ENCODE measurements around the gene ARNT2. TPM values are rescaled to one million over a fixed set of nuclear protein-coding genes. Genes with fewer than 3 reads are reported as not detected.

Gene ARNT2
- total RNA-seq, 1 experiment from 2014 or later, result not detected

DNA sequence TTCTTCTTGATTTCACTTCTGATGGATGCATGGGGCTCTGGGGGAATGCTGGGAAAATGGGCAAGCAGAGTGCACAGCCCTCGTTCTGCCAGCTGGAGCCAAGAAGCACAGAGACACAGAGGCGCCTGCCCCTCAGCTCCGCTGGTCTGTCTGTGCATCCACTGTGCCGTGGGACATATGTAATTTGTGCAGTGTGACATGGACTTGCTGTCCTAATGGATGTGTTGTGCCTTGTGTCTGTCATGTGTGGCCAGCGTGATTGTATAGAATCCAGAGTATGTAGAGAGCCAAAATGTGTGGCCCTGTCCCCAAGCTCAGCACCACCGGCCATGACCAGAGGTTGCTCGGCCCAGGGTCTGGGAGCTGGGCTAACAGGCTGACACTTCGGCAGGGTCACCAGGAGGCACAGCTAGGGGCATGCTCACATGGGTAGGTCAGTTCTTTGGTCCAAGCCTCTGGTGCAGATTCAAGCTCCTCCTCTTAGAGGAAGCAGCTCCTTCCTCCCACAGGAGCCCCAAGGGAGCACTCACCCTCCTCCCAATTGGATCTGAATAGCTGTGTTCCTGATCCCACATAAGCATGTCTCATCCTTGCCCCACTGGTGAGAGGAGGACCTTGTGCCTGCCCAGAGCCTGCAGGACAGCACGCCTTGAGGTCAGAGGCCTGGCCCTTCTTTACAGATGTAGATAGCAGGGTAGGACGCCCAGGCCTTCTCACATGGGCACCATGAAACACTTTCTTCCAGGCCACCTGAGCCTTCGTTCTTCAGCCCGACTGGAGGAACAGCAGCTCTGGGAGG, 190.1 kb downstream of the ARNT2 start:
- peak; percentile 20 for DNase-seq (ENCODE audit: low spot score)
- in situ Hi-C loops (cut with HindIII; ENCODE audit: low sequenced_read_pairs), result no loop called here

DNA sequence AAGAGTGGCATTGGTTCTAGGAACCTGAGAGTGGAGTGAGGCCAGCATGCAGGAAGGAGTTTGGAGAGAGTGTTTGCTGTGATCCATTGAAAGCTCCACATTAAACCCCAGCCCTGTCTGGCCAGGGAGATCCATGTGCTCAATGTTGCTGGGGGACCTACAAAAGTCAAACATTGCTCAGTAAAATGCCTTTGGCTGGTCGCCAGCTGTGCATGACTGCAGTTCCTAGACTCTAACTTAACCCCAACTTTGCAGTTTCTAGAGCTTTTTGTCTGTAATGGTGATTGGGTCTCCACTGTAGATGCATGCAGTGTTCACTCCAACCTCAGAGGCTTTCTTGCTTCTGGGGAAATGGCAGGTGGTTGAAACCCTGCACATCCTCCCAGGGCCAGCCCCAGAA, 191.2 kb downstream of the ARNT2 start:
- in situ Hi-C loops (cut with HindIII; ENCODE audit: low sequenced_read_pairs), result no loop called here
- DNase-seq (ENCODE audit: low spot score), result no peak

DNA sequence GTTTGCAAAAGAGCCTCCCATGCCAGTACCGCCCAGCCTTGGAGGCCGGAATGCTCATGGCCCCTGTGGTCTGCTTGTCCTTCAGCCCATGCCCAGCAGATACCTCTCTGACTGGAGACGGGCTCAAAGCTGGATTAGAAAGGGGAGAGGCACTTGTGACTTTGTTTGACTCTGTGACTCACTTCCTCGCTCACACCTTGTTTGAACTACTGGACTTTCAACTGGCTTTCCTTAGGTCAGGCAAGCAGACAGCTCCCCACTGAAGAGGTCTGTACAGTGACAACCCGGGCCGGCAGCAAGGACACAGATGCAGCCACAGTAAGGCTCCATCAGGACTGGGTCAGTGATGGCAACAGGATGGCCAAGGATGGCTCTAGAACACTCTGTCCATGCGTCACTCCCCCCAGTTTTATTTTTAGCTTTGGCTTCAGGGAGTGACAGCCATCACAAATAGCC, 192.4 kb downstream of the ARNT2 start:
- in situ Hi-C loops (cut with HindIII; ENCODE audit: low sequenced_read_pairs), result no loop called here
- DNase-seq (ENCODE audit: low spot score), result peak; percentile 82

DNA sequence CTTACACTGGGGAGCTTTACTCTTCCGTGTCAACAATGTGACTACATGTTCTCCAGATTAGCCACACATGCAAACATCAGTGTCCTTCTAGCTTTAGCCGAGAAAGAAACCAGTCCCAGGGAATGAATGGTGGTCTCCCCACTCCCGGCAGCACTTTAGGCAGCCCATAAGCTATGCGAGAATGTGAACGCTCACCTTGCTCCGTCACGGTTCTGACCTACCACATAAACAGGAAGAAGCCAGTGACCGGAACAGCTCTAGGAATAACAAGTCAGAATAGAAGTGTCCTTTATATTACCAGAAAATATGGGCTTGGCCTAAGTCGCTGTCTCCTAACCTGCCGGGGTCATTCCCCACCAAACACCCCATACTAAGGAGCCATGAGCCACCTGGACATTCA, 192.9 kb downstream of the ARNT2 start:
- in situ Hi-C loops (cut with HindIII; ENCODE audit: low sequenced_read_pairs), result no loop called here
- DNase-seq (ENCODE audit: low spot score), result no peak

DNA sequence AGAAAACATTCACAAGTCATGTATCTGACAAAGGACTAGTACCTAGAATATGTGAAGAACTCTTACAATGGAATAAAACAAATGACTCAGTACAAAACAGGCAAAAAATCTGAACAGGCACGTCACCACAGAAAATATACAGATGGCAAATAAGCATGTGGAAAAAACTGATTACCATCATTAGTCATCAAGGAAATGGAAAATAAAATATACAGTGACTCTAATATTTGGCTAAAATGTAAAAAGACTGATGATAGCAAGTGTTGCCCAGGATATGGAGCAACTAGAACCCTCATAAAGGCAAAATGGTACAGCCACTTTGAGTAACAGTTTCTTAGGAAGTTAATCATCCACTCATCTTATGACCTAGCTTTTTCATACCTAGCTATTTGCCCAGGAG, 195.2 kb downstream of the ARNT2 start:
- in situ Hi-C loops (cut with HindIII; ENCODE audit: low sequenced_read_pairs), result no loop called here
- no peak for DNase-seq (ENCODE audit: low spot score)

DNA sequence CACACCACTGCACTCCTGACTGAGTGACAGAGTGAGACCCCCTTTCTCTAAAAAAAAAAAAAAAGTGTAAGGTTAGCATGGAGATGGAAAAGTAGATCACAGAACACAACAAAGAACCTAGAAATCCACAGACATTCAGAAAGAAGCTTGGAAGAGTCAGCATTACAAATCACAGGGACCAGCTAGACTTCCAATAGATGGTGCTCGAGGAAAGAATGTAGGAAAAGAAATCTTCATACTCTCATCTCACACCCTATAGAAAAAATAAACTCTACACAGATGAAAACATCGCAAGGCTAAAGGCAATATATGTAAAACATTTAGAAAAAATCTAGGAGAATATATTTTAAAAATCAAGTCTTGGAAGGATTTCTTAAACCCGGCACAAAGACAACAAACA, 196.4 kb downstream of the ARNT2 start:
- in situ Hi-C loops (cut with HindIII; ENCODE audit: low sequenced_read_pairs), result no loop called here
- DNase-seq (ENCODE audit: low spot score), result no peak

DNA sequence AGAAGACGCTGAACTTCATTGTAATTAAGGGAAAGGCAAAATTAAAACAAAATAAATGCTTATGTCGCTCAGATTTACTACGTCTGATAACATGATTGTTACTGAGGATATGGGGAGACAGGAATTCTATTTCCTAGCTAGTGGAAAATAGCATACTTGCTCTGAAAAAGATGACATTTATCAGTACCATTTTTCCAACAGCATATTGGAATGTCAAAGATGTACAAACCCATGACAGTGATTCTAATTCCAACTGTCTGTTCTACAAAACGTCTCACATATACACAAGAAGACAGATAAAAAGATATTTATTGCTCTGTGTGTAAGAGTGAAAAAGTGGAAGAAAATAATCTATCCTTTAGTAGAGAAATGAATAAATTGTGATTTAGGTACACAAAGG, 197.1 kb downstream of the ARNT2 start:
- DNase-seq (ENCODE audit: low spot score), result no peak
- in situ Hi-C loops (cut with HindIII; ENCODE audit: low sequenced_read_pairs), result no loop called here

GRCh38 chr15:80604583-80605575, 200.7 kb downstream of the ARNT2 start:
- in situ Hi-C loops (cut with HindIII; ENCODE audit: low sequenced_read_pairs), result no loop called here
- DNase-seq (ENCODE audit: low spot score), result no peak

DNA sequence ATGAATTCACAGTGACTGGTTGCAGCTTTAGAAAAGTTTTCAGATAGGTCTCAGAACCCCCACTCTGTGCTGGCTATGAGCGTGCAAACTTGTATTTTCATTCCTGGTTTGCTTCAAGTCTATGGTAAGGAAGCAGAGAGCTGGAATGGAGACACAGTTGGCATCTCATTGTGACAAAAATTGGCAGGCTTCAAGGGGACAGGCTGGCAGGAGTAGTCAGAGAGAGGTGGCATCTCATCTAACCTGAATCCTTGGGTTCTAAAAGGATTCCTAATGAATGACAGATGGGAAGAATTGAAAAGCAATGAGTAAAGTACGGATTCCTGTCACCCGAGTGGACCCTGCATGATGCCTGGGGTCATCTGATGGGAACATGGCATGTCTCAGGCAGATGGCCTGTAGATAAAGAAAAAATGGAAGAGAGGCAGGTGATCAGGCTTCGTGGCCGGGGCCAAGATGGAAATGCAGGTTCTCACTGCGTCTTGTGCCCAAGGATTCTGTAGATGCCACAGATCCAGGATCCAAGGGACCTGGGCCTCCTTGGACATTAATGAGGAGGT, 201.5 kb downstream of the ARNT2 start:
- in situ Hi-C loops (cut with HindIII; ENCODE audit: low sequenced_read_pairs), result no loop called here

DNA sequence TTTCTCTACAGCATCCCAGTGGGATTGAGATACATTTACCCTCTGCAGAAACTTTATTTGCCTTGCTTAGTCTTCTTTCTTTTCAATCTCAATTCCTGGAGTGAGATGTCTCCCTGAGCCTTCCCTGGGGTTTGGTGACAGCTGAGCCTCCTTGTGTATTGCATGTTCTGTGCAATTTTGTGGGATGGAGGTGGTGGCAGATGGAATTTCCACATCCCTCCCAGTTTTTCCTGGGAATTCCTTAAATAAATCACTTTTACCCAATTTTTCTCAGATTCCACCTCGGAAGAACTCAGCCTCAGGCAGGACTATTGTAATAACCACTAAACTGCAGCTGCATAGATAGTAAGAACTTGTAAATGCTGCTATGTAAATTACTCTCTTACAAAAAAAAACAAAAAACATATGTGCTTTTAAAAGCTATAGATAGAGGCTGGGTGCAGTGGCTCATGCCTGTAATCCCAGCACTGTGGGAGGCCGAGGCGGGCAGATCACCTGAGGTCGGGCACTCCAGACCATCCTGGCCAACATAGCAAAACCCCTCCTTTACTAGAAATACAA, 202.4 kb downstream of the ARNT2 start:
- in situ Hi-C loops (cut with HindIII; ENCODE audit: low sequenced_read_pairs), result no loop called here
- DNase-seq (ENCODE audit: low spot score), result no peak

More for the DNA sequence above, 201.5 kb downstream of the ARNT2 start:
- peak; percentile 80 for DNase-seq (ENCODE audit: low spot score)

DNA sequence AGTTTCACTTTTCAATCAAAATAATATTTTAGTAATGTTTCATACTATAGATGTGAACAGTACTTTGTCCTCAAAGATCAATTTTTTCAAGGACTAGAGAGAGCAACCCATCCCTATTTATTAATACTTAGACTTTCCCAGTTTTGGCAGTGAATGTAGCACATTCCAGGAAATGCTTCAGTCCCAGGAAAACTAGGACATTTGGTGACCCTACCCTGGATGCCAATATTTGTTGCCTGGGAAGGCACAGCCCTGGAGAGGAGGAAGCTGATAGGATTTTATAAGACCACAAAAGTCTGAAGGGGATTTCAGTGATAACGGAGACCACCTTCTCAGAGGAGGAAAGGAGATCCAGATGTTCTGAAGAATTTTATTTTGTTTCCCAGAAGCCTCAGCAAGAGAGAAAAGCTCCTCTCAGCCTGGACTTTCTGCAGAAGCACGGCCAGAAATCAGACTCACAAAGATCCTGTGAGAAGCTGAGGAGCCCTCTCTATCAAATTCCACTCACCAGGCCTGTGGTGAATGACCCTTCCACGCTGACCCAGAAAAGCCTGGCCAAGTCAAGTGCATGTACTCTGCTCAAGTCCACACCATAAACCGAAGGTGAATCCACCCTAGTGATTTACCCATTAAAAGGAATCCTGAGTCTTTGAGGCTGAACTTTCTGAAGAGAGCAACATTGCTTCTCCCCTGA, 203.3 kb downstream of the ARNT2 start:
- in situ Hi-C loops (cut with HindIII; ENCODE audit: low sequenced_read_pairs), result no loop called here
- peak; percentile 21 for DNase-seq (ENCODE audit: low spot score)

- in situ Hi-C loops (cut with HindIII; ENCODE audit: low sequenced_read_pairs), result no loop called here
- DNase-seq (ENCODE audit: low spot score), result no peak
Measured at GRCh38 chr15:80608688-80609087, 204.5 kb downstream of the ARNT2 start.

DNA sequence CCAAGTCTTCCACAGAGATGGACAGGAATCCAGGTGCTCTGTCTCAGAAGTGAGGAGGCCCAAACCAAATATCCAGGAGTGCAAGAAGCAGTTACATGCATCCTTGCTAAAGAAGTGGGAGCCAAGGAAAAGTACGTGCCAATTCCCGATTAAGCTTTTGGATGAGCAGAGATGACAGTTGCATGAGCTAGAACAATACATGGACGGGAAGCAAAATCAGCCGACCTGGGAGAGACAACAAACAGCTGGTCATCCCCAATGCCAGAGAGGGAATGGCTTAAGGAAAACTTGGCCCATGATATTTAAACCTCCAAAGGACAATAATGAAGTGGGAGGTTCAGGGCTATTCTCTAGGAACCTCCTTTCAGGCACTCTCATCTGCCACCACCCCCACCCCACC, 204.9 kb downstream of the ARNT2 start:
- peak; percentile 17 for DNase-seq (ENCODE audit: low spot score)
- in situ Hi-C loops (cut with HindIII; ENCODE audit: low sequenced_read_pairs), result no loop called here

DNA sequence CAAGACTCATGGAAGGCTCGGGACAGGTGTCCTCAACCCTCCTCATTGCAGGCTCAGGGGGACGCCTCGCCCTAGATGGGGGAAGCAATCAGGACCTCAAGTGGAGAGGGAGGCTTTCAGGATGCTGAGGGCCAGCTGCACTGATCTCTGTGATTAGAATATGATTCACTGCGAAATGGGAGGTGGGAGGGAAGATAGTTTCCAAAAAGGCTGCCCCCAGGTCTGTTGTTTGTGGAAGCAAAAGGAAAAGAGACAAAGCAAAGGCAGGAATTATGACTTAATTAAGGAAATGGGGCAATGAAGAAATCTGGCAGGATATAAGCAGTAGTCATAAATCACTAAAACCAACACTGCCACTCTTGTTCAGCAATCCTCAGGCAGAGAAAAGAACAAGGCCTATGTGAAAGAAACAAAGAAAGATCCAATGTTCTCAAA, 205.3 kb downstream of the ARNT2 start:
- no peak for DNase-seq (ENCODE audit: low spot score)
- in situ Hi-C loops (cut with HindIII; ENCODE audit: low sequenced_read_pairs), result no loop called here

DNA sequence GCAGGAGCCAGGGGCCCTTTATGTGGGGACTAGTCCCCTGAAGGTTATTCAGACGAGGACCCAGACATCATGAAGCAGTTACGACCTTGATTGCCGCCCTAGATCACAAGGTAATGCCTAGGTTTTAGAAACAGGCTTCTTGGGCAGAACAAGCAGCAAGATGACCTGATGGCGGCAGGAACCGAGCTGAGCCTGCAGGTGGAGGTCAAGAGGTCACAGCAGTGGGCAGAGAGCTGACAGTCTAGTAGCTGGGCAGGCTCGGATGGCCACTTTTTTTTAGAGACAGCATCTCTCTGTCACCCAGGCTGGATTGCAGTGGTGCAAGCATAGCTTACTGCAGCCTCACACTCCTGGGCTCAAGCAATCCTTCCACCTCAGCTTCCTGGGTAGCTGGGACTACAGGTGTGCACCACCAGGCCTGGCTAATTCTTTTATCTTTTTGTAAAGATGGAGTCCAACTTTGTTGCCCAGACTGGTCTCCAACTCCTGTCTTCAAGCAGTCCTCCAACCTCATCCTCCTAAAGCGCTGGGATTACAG, 207.4 kb downstream of the ARNT2 start:
- in situ Hi-C loops (cut with HindIII; ENCODE audit: low sequenced_read_pairs), result no loop called here
- no peak for DNase-seq (ENCODE audit: low spot score)

DNA sequence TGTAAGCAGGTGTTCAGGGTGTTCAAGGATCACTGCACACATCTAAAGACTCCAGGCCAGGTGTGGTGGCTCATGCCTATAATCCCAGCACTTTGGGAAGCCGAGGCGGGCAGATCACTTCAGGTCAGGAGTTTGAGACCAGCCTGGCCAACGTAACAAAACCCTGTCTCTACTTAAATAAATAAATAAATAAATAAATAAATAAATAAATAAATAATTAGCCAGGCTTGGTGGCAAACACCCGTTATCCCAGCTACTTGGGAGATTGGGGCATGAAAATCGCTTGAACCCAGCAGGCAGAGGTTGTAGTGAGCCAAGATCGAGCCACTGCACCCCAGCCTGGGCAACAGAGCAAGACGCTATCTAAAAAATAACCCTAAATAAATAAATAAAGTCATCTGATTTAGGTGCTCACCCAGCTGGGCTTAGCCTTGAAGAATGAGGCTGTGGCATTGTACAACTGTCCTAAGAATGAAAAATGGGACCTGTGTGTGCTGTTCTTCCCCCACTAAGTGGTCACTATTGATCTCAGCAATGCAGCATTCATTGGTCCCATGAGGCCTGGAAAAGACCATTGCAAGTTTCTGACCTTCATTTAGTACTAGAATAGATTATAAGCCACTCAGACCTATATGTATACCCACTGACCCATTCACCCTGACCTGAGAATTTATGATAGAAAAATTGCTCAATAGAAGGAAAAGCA, 208.1 kb downstream of the ARNT2 start:
- in situ Hi-C loops (cut with HindIII; ENCODE audit: low sequenced_read_pairs), result no loop called here
- no peak for DNase-seq (ENCODE audit: low spot score)

GRCh38 chr15:80613762-80614365, 209.7 kb downstream of the ARNT2 start:
- DNase-seq (ENCODE audit: low spot score), result no peak
- in situ Hi-C loops (cut with HindIII; ENCODE audit: low sequenced_read_pairs), result no loop called here
